Uterus (tissue), 2 donors: Measurements from ENCODE around the gene CDK10.

Experiments used
- POLR2A ChIP-seq, 2 donors: fragments of 450-650 bp; IDR thresholded peaks; one replicate each; pipeline ENCODE4 v1.6.1; 2016; ENCODE audit warnings: antibody characterized with exemption in 2 of 2, mild to moderate bottlenecking in 1 of 2, moderate library complexity in 1 of 2
- TF ChIP-seq, protein P1 (sequence below), 4 experiments: fragments of 200-600 bp in 2 of 4; fragments of 450-650 bp in 2 of 4; sonication (generic) in 2 of 4; IDR thresholded peaks; one replicate each; pipeline ENCODE4 v1.5.1; 2016 to 2019; ENCODE audit warnings: antibody characterized with exemption in 4 of 4, mild to moderate bottlenecking in 2 of 4, moderate library complexity in 1 of 4

DNA sequence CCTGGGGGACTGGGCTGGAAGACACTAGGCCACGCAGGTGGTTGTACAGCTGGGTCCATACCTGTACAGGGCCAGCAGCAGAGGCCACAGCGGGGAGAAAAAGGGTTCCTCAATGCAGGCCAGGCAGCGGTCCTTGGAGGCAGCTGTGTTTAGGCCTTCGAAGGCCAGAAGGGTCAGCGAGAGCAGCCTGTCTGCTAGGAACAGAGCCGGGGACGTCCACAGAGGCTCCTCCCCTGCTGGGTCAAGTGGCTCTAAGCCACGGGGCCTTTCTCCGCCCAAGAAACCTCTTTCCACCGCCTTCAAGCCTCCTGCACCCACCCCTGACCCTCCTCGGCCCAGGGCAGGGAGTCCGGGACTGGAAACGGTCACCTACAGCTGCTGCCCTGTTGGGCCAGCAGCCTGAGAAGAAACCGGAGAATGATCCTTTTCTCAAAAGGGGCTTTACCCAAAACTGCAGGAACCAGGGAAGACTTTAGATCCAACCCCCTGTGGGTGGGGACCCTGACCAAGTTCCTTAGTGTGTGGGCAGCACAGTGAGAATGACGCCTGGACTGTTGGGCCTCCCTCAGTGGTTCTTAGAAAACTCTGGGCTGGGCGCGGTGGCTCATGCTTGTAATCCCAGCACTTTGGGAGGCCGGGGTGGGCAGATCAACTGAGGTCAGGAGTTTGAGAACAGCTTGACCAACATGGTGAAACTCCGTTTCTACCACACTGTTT, 23.4 kb downstream of the CDK10 start:
- TF ChIP-seq POLR2A (IDR thresholded peaks at IDR 0.05): no peak
- TF ChIP-seq, protein P1, sequence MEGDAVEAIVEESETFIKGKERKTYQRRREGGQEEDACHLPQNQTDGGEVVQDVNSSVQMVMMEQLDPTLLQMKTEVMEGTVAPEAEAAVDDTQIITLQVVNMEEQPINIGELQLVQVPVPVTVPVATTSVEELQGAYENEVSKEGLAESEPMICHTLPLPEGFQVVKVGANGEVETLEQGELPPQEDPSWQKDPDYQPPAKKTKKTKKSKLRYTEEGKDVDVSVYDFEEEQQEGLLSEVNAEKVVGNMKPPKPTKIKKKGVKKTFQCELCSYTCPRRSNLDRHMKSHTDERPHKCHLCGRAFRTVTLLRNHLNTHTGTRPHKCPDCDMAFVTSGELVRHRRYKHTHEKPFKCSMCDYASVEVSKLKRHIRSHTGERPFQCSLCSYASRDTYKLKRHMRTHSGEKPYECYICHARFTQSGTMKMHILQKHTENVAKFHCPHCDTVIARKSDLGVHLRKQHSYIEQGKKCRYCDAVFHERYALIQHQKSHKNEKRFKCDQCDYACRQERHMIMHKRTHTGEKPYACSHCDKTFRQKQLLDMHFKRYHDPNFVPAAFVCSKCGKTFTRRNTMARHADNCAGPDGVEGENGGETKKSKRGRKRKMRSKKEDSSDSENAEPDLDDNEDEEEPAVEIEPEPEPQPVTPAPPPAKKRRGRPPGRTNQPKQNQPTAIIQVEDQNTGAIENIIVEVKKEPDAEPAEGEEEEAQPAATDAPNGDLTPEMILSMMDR (IDR thresholded peaks at IDR 0.05): no peak
